Erythroblast (primary cell): ENCODE measurements around the gene XIST.

Experiments used
- GATA1 ChIP-seq: IDR thresholded peaks from 2 replicates; pipeline ENCODE4 v1.6.1; 2011; ENCODE audit warnings: low read depth, mild to moderate bottlenecking, control low read depth, low read length, moderate library complexity
- POLR2A ChIP-seq: IDR thresholded peaks from 2 replicates; pipeline ENCODE4 v1.6.1; 2011; ENCODE audit warnings: mild to moderate bottlenecking, low read length

DNA sequence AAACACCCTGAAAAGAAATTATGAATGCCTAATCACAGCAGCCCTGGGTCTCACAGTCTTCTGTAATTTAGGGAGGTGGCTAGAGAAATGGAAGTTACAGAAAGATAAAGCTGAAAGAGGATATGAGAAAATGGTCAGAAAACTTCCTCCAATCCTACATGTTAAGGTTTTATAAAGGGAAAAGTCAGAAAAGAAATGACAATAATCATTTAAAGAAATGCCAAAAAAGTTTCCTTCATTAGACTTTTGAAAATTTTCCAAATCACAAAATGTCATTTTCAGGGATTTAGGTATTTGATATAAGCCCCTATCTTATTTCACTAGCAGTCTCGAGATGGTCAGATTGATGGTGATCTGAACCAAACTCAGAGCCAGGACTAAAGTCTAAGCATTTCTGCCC lies 13.4 kb downstream of the XIST start:
- TF ChIP-seq POLR2A (no peak), GATA1 (no peak)
